SK-N-SH (cell line): ENCODE data around the gene BCAN. TPM values are rescaled to one million over a fixed set of nuclear protein-coding genes. Genes with fewer than 3 reads are reported as not detected.
A peak's percentile ranks its signal among the peaks of the same experiment; 100 is the strongest.

ENCODE experiments used
- CTCF ChIA-PET: fragments of 300-600, 350-600 bp; formaldehyde crosslinking; extraction: SDS; loops from one replicate; lab custom pipeline; 2021; lab: Yijun Ruan, JAX
- POLR2A ChIA-PET: fragments of 350-600 bp; sonication (Branson Sonifier 250); formaldehyde crosslinking; extraction: SDS; loops from one replicate; lab custom pipeline; 2020; ENCODE audit warnings: antibody characterized with exemption, inconsistent platforms; lab: Yijun Ruan, JAX
- DNase-seq: peaks from one replicate; pipeline ENCODE4 v3.0.0; 2012
- H2AFZ ChIP-seq: fragments of 200-600 bp; sonication (generic); 2 replicates; pipeline ENCODE4 v1.8.1; 2016; ENCODE audit warnings: antibody characterized with exemption, mild to moderate bottlenecking, low read depth
- H3F3A ChIP-seq: fragments of 200-600 bp; sonication (generic); replicated peaks from 2 replicates; pipeline ENCODE3; 2016; ENCODE audit warnings: antibody characterized with exemption, mild to moderate bottlenecking; ENCODE audit not compliant: insufficient read depth
- H3K27ac ChIP-seq, 2 experiments: fragments of 200-500 bp in 1 of 2; fragments of 200-600 bp in 1 of 2; sonication (Bioruptor generic) in 1 of 2; sonication (generic), shearing (Covaris generic) in 1 of 2; 2 replicates each; pipeline versions ENCODE4 v1.5.1 to v1.6.1; 2014 to 2016; ENCODE audit warnings: low read depth in 2 of 2, inconsistent platforms in 1 of 2, low read length in 1 of 2, mild to moderate bottlenecking in 1 of 2, mixed read lengths in 1 of 2
- H3K27me3 ChIP-seq: fragments of 200-600 bp; sonication (generic), shearing (Covaris generic); 2 replicates; pipeline ENCODE4 v1.6.1; 2016; ENCODE audit warnings: mixed run types; ENCODE audit not compliant: insufficient read depth
- H3K36me3 ChIP-seq, 2 experiments: fragments of 200-500 bp in 1 of 2; fragments of 200-600 bp in 1 of 2; sonication (Bioruptor generic) in 1 of 2; sonication (generic) in 1 of 2; replicated peaks in 1 of 2; 2 replicates each; pipeline versions ENCODE3 to v1.5.1; 2014 to 2016; ENCODE audit warnings: low read length in 1 of 2, mild to moderate bottlenecking in 1 of 2; ENCODE audit not compliant: insufficient read depth in 2 of 2, control insufficient read depth in 1 of 2
- H3K4me1 ChIP-seq, 2 experiments: fragments of 200-500 bp in 1 of 2; fragments of 200-600 bp in 1 of 2; sonication (Bioruptor generic) in 1 of 2; sonication (generic), shearing (Covaris generic) in 1 of 2; 2 replicates each; pipeline versions ENCODE4 v1.5.1 to v1.6.1; 2014 to 2016; ENCODE audit warnings: low read depth in 1 of 2, low read length in 1 of 2, mixed run types in 1 of 2; ENCODE audit not compliant: insufficient read depth in 2 of 2, control insufficient read depth in 1 of 2
- H3K4me2 ChIP-seq: fragments of 200-600 bp; sonication (generic), shearing (Covaris generic); 2 replicates; pipeline ENCODE4 v1.6.1; 2017; ENCODE audit warnings: mixed run types
- H3K4me3 ChIP-seq, 2 experiments: fragments of 200-500 bp in 1 of 2; fragments of 200-600 bp in 1 of 2; sonication (Bioruptor generic) in 1 of 2; sonication (generic), shearing (Covaris generic) in 1 of 2; 2 replicates each; pipeline versions ENCODE4 v1.5.1 to v1.8.1; 2014 to 2016; ENCODE audit warnings: low read depth in 2 of 2, inconsistent platforms in 1 of 2, low read length in 1 of 2, mild to moderate bottlenecking in 1 of 2, mixed read lengths in 1 of 2, moderate library complexity in 1 of 2
- H3K79me2 ChIP-seq: fragments of 200-600 bp; sonication (generic); 2 replicates; pipeline ENCODE4 v1.8.1; 2017; ENCODE audit warnings: mild to moderate bottlenecking; ENCODE audit not compliant: insufficient read depth
- H3K9ac ChIP-seq: fragments of 200-600 bp; sonication (generic); 2 replicates; pipeline ENCODE4 v1.6.1; 2017; ENCODE audit warnings: mixed run types
- H3K9me2 ChIP-seq: fragments of 200-600 bp; sonication (generic); 2 replicates; pipeline ENCODE4 v1.6.1; 2017; ENCODE audit warnings: mixed run types
- H3K9me3 ChIP-seq: fragments of 200-600 bp; sonication (generic); 2 replicates; pipeline ENCODE4 v1.6.1; 2017; ENCODE audit warnings: mixed run types, mild to moderate bottlenecking, moderate library complexity
- H4K20me1 ChIP-seq: fragments of 200-600 bp; sonication (generic); 2 replicates; pipeline ENCODE4 v1.6.1; 2017; ENCODE audit warnings: mild to moderate bottlenecking, mixed run types; ENCODE audit not compliant: insufficient read depth
- CHD2 ChIP-seq: fragments of 150-350 bp; IDR thresholded peaks from 2 replicates; pipeline ENCODE4 v1.6.1; 2018; ENCODE audit warnings: low read length; ENCODE audit not compliant: partially characterized antibody
- CTCF ChIP-seq: fragments of 200-600 bp; sonication (generic); IDR thresholded peaks from 2 replicates; pipeline ENCODE4 v1.6.1; 2017; ENCODE audit warnings: antibody characterized with exemption, mild to moderate bottlenecking, moderate library complexity
- ELF1 ChIP-seq: IDR thresholded peaks from 2 replicates; pipeline ENCODE4 v1.4.0; 2012
- EP300 ChIP-seq, 2 experiments: IDR thresholded peaks; 2 replicates each; pipeline versions ENCODE4 v1.4.0 to v1.6.1; 2012; ENCODE audit warnings: borderline replicate concordance in 1 of 2, low read depth in 1 of 2, low read length in 1 of 2
- FOSL2 ChIP-seq: IDR thresholded peaks from 2 replicates; pipeline ENCODE4 v1.4.0; 2012; ENCODE audit warnings: low read depth, mild to moderate bottlenecking, moderate library complexity, borderline replicate concordance
- FOXM1 ChIP-seq: IDR thresholded peaks from 2 replicates; pipeline ENCODE4 v1.4.0; 2012; ENCODE audit warnings: low read depth, mild to moderate bottlenecking
- GATA2 ChIP-seq: sonication (generic); formaldehyde crosslinking; IDR thresholded peaks from 2 replicates; pipeline ENCODE4 v1.5.0; 2020; ENCODE audit warnings: mild to moderate bottlenecking, missing genetic modification reagents
- JUND ChIP-seq: IDR thresholded peaks from 2 replicates; pipeline ENCODE4 v1.4.0; 2012
- MEF2A ChIP-seq: IDR thresholded peaks from 2 replicates; pipeline ENCODE4 v1.4.0; 2012; ENCODE audit warnings: low read depth, borderline replicate concordance
- NFIC ChIP-seq: IDR thresholded peaks from 2 replicates; pipeline ENCODE4 v1.4.0; 2012; ENCODE audit warnings: borderline replicate concordance
- NRF1 ChIP-seq: IDR thresholded peaks from 2 replicates; pipeline ENCODE4 v1.6.1; 2012; ENCODE audit warnings: low read depth, mild to moderate bottlenecking, low read length
- RAD21 ChIP-seq: IDR thresholded peaks from 2 replicates; pipeline ENCODE4 v1.6.1; 2012; ENCODE audit warnings: mild to moderate bottlenecking, low read length
- RCOR1 ChIP-seq: fragments of 150-350 bp; IDR thresholded peaks from 2 replicates; pipeline ENCODE4 v1.6.1; 2017; ENCODE audit warnings: antibody characterized with exemption, low read length
- RXRA ChIP-seq: IDR thresholded peaks from 2 replicates; pipeline ENCODE4 v1.4.0; 2012; ENCODE audit warnings: low read depth, mild to moderate bottlenecking, borderline replicate concordance
- SIN3A ChIP-seq: IDR thresholded peaks from 2 replicates; pipeline ENCODE4 v1.6.1; 2012; ENCODE audit warnings: low read depth, mild to moderate bottlenecking, low read length, moderate library complexity, borderline replicate concordance
- TAF1 ChIP-seq: IDR thresholded peaks from 2 replicates; pipeline ENCODE4 v1.6.1; 2012; ENCODE audit warnings: low read depth, mild to moderate bottlenecking, low read length, moderate library complexity, borderline replicate concordance
- TCF12 ChIP-seq: IDR thresholded peaks from 2 replicates; pipeline ENCODE4 v1.4.0; 2012
- TEAD4 ChIP-seq: IDR thresholded peaks from 2 replicates; pipeline ENCODE4 v1.4.0; 2012; ENCODE audit warnings: mild to moderate bottlenecking, borderline replicate concordance; ENCODE audit not compliant: insufficient read depth
- USF1 ChIP-seq: IDR thresholded peaks from 2 replicates; pipeline ENCODE4 v1.4.0; 2012; ENCODE audit warnings: low read depth, borderline replicate concordance
- WGBS: methylation state at CpG from one replicate; pipeline ENCODE4 v1.1.6; 2017; ENCODE audit warnings: low lambda C conversion rate; 5-methylcytosine and 5-hydroxymethylcytosine counted together
- polyA plus RNA-seq, 3 experiments: library from polyadenylated mRNA; depleted of rRNA; stranded (reverse); fragments of >200 nt; gene quantifications; 2 replicates each; pipeline ENCODE4 v1.2.3, GENCODE V29; 2012
- TF ChIP-seq, protein P1 (sequence below): IDR thresholded peaks from 2 replicates; pipeline ENCODE4; 2012

Gene BCAN
- polyA plus RNA-seq, 1 of the 3 experiments (the other 2 are of a cell fraction): 0.25 TPM

- TF ChIP-seq GATA2: no peak
- no peak for TF ChIP-seq TAF1
- no peak for TF ChIP-seq EP300 (IDR thresholded peaks at IDR 0.05; ENCODE audit: borderline replicate concordance in 1 of 2, low read depth in 1 of 2, low read length in 1 of 2)
- TF ChIP-seq, protein P1, sequence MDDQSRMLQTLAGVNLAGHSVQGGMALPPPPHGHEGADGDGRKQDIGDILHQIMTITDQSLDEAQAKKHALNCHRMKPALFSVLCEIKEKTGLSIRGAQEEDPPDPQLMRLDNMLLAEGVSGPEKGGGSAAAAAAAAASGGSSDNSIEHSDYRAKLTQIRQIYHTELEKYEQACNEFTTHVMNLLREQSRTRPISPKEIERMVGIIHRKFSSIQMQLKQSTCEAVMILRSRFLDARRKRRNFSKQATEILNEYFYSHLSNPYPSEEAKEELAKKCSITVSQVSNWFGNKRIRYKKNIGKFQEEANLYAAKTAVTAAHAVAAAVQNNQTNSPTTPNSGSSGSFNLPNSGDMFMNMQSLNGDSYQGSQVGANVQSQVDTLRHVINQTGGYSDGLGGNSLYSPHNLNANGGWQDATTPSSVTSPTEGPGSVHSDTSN: no peak
- no peak for TF ChIP-seq NRF1
- TF ChIP-seq SIN3A: no peak
- no peak for TF ChIP-seq ELF1
- TF ChIP-seq MEF2A: no peak
- TF ChIP-seq TEAD4: no peak
- no peak for TF ChIP-seq RAD21
- ChIA-PET CTCF (interaction anchor here (0.6 to 13.1 kb wide), 7 partner anchors 8 to 48 kb away, joined by 3 to 643 read pairs (median 9); partner anchors contain the start of genes HAPLN2 and NES), POLR2A (interaction anchor here (0.6 to 2.1 kb wide), 2 partner anchors 10 to 52 kb away, joined by 3 to 18 read pairs; partner anchors contain the start of gene NES)
- Histone ChIP-seq H3K36me3 (peaks cover 5 to 8% of the 10 kb centered on the region in 2 experiments), H3K4me3 (no peak overlapping the region), H3F3A (peaks cover 4% of the 10 kb centered on the region), H3K9me3 (no peaks in the 10 kb centered on the region), H2AFZ (no peak overlapping the region), H3K27me3 (no peaks in the 10 kb centered on the region), H3K9ac (no peak overlapping the region), H3K27ac (peak overlapping the region; percentile 11 to 75; a peak in 2 of 4 replicates), H3K4me1 (peaks cover 24 to 46% of the 10 kb centered on the region in 2 experiments; a peak in 3 of 4 replicates), H3K4me2 (no peak overlapping the region), H3K9me2 (no peaks in the 10 kb centered on the region), H3K79me2 (no peaks in the 10 kb centered on the region), H4K20me1 (no peaks in the 10 kb centered on the region)
- 95% methylated on average over 9 of the region's 9 CpGs for whole genome bisulfite sequencing
- no peak for DNase-seq
These were observed 25.1 kb downstream of the BCAN start for GRCh38 chr1:156666862-156667609.

DNA sequence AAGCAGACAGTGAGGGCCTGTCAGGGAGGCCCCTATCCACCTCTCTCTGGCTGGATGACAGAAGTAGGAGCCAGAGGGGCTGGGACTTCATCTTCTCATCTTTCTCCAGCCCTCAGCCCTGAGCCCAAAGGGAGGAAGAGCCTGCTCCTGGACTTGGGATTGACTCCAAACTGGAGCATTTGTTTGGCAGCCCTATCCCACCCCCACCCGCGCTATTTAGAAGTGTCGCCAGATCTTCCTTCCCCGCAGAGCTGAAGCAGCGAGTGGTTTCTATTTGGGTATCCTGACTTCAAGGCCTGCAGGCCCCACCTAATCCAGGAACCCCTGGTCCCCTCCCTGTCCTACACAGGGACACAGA lies 25.7 kb downstream of the BCAN start:
- Histone ChIP-seq H2AFZ (no peak overlapping the region), H3K9me3 (no peaks in the 10 kb centered on the region), H3K27ac (peak overlapping the region; percentile 11 to 75; a peak in 2 of 4 replicates), H3K4me2 (no peak overlapping the region), H3K4me3 (no peak overlapping the region), H3F3A (peaks cover 4% of the 10 kb centered on the region), H3K27me3 (no peaks in the 10 kb centered on the region), H4K20me1 (no peaks in the 10 kb centered on the region), H3K79me2 (no peaks in the 10 kb centered on the region), H3K4me1 (peaks cover 19 to 44% of the 10 kb centered on the region in 2 experiments; a peak in 3 of 4 replicates), H3K36me3 (peaks cover 10 to 14% of the 10 kb centered on the region in 2 experiments), H3K9me2 (no peaks in the 10 kb centered on the region), H3K9ac (no peak overlapping the region)
- WGBS: 86% methylated on average over 5 of the region's 5 CpGs
- ChIA-PET CTCF (interaction anchor here (0.6 to 2.4 kb wide), 7 partner anchors 9 to 48 kb away, joined by 3 to 15 read pairs (median 6); partner anchors contain the start of genes HAPLN2 and NES), POLR2A (interaction anchor here (0.6 to 2.1 kb wide), 3 partner anchors 9 to 544 kb away, joined by 3 to 18 read pairs (median 3); partner anchors contain the start of gene NES)
- DNase-seq: no peak
- TF ChIP-seq MEF2A: no peak
- no peak for TF ChIP-seq RCOR1
- TF ChIP-seq NRF1: no peak
- TF ChIP-seq EP300 (IDR thresholded peaks at IDR 0.05; ENCODE audit: borderline replicate concordance in 1 of 2, low read depth in 1 of 2, low read length in 1 of 2): no peak
- TF ChIP-seq TCF12: no peak
- TF ChIP-seq JUND: no peak
- TF ChIP-seq TEAD4: no peak
- no peak for TF ChIP-seq CHD2
- no peak for TF ChIP-seq RAD21
- TF ChIP-seq SIN3A: no peak
- no peak for TF ChIP-seq FOXM1
- no peak for TF ChIP-seq FOSL2
- TF ChIP-seq NFIC: no peak
- no peak for TF ChIP-seq USF1
- TF ChIP-seq CTCF: no peak
- TF ChIP-seq RXRA: no peak
